Cardiac muscle cell (in vitro differentiated cells and primary cell): Measurements from ENCODE around the gene EN2. TPM values are rescaled to one million over a fixed set of nuclear protein-coding genes. Genes with fewer than 3 reads are reported as not detected.
A peak's percentile ranks its signal among the peaks of the same experiment; 100 is the strongest.

ENCODE experiments used
- DNase-seq, 2 donors: peaks; one replicate each; pipeline versions ENCODE4 v3.0.0 to v3.0.0-alpha.2; 2010 to 2017; ENCODE audit warnings: low read depth in 1 of 2, low spot score in 1 of 2
- H3K27ac ChIP-seq: fragments of 200-600 bp; sonication (generic); 2 replicates; pipeline ENCODE4 v1.5.1; 2016
- H3K27me3 ChIP-seq: fragments of 200-600 bp; sonication (generic); 2 replicates; pipeline ENCODE4 v1.6.0; 2016; ENCODE audit warnings: control low read depth
- H3K36me3 ChIP-seq: fragments of 200-600 bp; sonication (generic); 2 replicates; pipeline ENCODE4 v1.5.1; 2016; ENCODE audit warnings: control low read depth
- H3K4me1 ChIP-seq: fragments of 200-600 bp; sonication (generic); 2 replicates; pipeline ENCODE4 v1.8.1; 2017; ENCODE audit warnings: low read depth, mild to moderate bottlenecking, mixed run types
- H3K4me3 ChIP-seq: fragments of 200-600 bp; sonication (generic); 2 replicates; pipeline ENCODE4 v1.5.1; 2016; ENCODE audit warnings: mild to moderate bottlenecking
- H3K9me3 ChIP-seq: fragments of 200-600 bp; sonication (generic); 2 replicates; pipeline ENCODE4 v1.5.1; 2017; ENCODE audit warnings: low read depth, mild to moderate bottlenecking, control low read depth
- CTCF ChIP-seq: IDR thresholded peaks from 2 replicates; pipeline ENCODE4 v1.5.1; 2012; ENCODE audit warnings: low read depth, mild to moderate bottlenecking, low read length
- polyA plus RNA-seq: library from polyadenylated mRNA; unstranded; fragments of >200 nt; fragmentation: Nextera tagmentation; extraction: Ambion mirVana; gene quantifications from 2 replicates; pipeline ENCODE4 v1.2.1, GENCODE V29; 2016
- total RNA-seq: library from RNA; depleted of rRNA; stranded (reverse); fragments of >200 nt; gene quantifications from 2 replicates; pipeline ENCODE4 v1.2.3, GENCODE V29; 2016

EN2 gene
- total and polyA plus RNA-seq, 2 experiments from 2014 or later: not detected

GRCh38 chr7:155481764-155482163 lies 23.8 kb downstream of the EN2 start:
- Histone ChIP-seq H3K27ac (no peak overlapping the region), H3K36me3 (no peaks in the 10 kb centered on the region), H3K4me3 (no peak overlapping the region), H3K27me3 (peaks cover 99% of the 10 kb centered on the region), H3K4me1 (no peaks in the 10 kb centered on the region), H3K9me3 (no peaks in the 10 kb centered on the region)
- DNase-seq: no peak
- no peak for TF ChIP-seq CTCF

DNA sequence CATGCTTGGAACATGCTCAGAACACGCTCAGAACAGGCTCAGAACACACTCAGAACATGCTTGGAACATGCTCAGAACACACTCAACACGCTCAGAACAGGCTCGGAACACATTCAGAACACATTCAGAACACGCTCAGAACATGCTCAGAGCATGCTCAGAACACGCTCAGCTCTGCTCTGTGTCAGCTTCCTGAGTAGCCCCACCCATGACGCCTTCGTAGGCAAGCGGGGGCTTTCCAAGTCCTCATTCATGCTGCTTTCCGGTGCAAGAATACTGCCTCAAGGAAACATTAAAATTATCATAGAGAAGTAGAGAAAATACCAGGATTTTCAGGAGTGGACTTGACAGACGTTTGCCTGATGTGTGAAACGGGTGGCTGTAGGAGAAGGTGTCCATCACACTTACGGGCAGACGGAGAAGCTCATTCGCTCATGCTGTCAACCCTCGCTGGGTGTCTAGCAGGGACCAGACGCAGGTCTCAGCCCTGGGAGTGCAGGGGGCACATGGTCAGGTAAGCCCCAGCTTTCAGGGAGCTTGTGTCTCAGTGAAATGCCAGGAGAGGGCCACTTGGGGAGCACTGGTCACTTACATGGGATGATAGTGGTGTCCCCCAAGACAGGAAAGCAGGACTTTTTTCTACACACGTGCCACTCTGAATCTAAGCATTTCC lies 24.7 kb downstream of the EN2 start:
- Histone ChIP-seq H3K4me3 (no peak overlapping the region), H3K27me3 (peaks cover 99% of the 10 kb centered on the region), H3K27ac (no peak overlapping the region), H3K4me1 (no peaks in the 10 kb centered on the region), H3K9me3 (no peaks in the 10 kb centered on the region), H3K36me3 (no peaks in the 10 kb centered on the region)
- TF ChIP-seq CTCF: no peak
- no peak for DNase-seq

DNA sequence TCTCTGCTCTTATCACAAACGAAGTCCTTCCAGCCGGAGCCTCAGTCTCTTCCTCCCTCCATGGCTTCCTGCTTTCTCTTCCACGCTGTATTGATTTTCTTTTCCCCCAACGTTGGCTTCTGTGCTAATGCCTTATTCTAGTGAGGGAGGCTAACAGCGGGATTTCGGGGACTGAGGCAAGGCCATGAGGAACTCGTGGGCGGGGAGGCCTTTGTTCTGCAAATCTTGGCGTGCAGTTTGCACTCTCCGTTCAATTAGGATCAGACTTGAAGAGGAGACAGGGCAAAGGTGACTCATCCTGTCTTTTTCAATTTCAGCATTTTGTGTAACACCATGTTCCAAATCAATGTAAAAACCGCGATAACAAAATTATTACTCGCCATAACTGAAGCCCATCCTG lies 25.3 kb downstream of the EN2 start:
- Histone ChIP-seq H3K27me3 (peaks cover 99% of the 10 kb centered on the region), H3K4me3 (no peak overlapping the region), H3K36me3 (no peaks in the 10 kb centered on the region), H3K9me3 (no peaks in the 10 kb centered on the region), H3K27ac (no peak overlapping the region), H3K4me1 (no peaks in the 10 kb centered on the region)
- DNase-seq: no peak
- TF ChIP-seq CTCF: no peak

GRCh38 chr7:155483868-155484325 lies 26.0 kb downstream of the EN2 start:
- DNase-seq: peak in 1 of 2 donors; percentile 39
- no peaks in the 10 kb centered on the region for H3K4me1 ChIP-seq
- no peak overlapping the region for H3K4me3 ChIP-seq
- no peak overlapping the region for H3K27ac ChIP-seq
- no peaks in the 10 kb centered on the region for H3K36me3 ChIP-seq
- peaks cover 99% of the 10 kb centered on the region for H3K27me3 ChIP-seq
- H3K9me3 ChIP-seq: no peaks in the 10 kb centered on the region
- no peak for TF ChIP-seq CTCF

DNA sequence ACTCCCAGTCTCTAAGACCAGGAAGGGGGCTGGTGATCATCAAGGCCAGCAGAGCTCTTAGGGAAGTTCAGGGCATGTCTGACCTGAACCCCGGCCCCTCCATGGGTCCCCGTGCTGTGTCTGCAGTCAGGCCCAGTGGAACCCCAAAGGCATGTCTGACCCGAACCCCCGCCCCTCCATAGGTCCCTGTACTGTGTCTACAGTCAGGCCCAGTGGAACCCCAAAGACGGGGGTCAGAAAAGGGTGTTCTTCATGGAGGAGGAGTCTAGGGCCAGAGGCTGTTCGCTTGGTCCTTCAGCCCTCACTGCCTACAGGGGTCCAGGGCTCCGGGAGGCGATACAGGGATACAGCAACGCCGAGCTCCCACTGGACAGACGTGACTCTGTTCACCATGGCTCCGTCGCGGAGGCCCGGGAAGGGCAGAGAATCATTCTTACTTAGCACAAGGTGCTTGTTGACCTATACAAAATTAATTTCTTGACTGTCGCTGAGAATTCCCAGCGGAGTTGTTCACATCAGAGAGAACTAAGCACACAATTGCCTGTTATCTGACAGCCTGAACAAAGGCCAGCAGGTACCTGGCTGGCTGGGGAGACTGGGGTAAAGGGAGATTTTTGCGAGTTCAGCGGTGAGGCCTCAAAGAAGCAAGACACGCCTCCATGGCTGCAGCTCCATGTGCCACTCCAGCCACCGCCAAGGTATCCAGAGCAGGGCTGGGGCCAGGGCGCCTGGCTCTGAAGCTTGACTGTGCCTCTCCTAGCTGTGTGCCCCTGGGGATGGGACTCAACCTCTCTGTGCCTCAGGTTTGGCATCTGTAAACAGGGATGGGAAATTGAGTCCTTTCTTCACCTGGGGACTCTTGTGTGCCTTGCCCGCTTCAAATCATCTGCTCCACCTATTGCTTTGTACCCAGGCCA lies 26.8 kb downstream of the EN2 start:
- peaks cover 99% of the 10 kb centered on the region for H3K27me3 ChIP-seq
- DNase-seq: no peak
- no peak overlapping the region for H3K4me3 ChIP-seq
- H3K4me1 ChIP-seq: no peaks in the 10 kb centered on the region
- no peak for TF ChIP-seq CTCF
- H3K27ac ChIP-seq: no peak overlapping the region
- H3K9me3 ChIP-seq: no peaks in the 10 kb centered on the region
- no peaks in the 10 kb centered on the region for H3K36me3 ChIP-seq
